HPDE6-E6E7 (cell line): ENCODE data around the gene EHF.

Source experiments
- DNase-seq: peaks from one replicate; pipeline ENCODE4 v3.0.0; 2011; ENCODE audit warnings: missing footprints; ENCODE audit errors: extremely low spot score

EHF gene

DNA sequence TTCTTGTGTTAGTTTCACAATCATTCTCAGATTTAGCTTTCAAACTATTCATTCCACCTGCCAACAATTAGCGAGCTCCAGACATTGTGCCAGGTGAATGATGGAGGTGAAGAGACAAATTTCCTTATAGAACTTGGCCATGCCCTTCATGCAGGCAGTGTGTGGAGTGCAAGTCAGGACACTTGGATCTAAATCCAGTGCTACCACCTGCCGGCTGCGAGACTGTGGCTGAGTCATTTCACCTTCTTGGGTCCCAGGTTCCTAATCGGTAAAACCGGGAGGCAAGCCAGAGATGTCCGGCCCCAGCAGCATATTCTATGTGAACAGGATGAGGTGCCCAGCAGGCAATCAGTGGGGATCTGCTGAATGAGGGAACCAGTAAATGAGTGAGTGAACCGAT lies 18.6 kb upstream of the EHF start:
- no peak for DNase-seq

GRCh38 chr11:34603129-34604001 lies 17.5 kb upstream of the EHF start:
- DNase-seq, result no peak

GRCh38 chr11:34604145-34604544 lies 16.7 kb upstream of the EHF start:
- DNase-seq, result no peak

DNA sequence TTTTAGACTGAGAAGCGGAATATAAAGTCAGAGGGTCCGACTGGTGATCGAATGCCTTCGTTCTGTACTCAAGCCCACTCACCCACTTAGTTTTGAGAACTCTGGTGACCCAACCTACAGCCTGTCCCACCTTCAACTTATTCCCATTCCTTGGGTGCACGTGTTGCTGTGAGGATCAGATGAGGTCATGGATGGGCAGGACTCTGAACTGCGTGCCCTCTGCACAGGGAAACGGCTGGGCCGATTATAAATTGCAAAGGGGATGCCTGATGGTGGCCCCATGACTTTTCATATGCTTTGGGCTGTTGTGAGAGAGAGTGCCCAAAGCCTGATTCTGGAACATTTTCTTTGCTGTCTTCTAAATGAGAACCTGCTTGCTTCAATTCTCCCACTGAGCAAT lies 16.0 kb upstream of the EHF start:
- DNase-seq, result no peak

- DNase-seq, result no peak
These were observed 15.2 kb upstream of the EHF start for GRCh38 chr11:34605481-34606325.

GRCh38 chr11:34606326-34607120 lies 14.4 kb upstream of the EHF start:
- DNase-seq, result no peak

DNA sequence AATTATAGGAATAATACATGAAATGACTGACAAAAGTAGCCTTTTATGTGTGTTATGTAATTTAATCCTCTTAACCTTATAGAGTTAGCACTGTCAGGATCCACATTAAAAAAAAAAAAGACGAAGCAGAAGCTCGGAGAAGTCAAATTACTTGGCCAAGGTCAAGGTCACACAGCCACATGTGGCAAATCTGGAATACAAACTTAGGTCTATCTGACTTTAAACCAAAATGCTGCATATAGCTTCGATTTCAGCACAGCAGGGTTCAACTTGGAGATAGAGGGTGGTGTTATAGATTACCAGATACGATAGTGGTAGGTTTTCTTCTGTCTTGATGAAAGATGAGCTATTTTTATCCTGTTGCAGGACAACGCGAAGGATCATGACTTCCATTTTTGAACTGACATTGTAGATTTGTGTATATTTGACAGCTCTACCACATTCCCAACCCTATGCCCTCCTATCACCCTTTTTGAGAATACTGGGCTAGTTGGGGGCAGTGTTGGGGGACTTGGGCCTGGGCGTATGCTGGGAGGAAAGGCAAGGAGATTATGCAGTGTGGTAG lies 11.6 kb upstream of the EHF start:
- DNase-seq, result no peak

GRCh38 chr11:34609850-34610249 lies 11.0 kb upstream of the EHF start:
- no peak for DNase-seq

DNA sequence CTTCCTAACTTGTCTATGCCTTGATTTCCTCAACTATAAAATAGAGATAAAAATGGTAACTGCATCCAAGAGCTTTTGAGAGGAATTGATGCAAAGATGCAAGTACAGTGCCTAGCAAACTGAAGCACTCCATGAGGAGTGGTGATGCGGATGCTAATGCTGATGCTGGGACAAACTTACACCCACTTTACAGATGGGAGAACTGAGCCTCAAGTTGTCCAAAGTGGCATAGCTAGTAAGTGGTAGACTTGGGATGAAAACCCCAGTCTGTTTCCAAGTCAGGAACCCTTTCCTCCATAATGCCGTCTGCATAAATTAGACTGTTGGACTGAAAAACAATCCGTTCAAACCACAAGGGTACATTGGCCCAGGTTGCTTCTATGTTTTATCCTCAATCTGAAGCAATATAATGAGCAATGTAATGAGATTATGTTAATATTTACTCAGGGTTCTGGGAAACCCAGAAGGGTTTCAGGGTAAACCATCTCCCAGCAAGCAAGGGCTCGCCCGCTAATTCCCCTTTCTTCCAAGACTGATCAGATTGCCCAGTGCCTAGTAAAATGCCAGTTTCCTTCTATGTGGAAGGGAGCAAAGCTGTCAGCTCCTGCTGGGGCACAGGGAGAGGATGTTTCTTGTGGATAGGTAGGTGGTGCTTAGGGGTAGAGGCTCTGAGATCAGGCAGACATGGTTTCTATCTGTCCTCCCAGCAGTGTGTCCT lies 10.4 kb upstream of the EHF start:
- no peak for DNase-seq

DNA sequence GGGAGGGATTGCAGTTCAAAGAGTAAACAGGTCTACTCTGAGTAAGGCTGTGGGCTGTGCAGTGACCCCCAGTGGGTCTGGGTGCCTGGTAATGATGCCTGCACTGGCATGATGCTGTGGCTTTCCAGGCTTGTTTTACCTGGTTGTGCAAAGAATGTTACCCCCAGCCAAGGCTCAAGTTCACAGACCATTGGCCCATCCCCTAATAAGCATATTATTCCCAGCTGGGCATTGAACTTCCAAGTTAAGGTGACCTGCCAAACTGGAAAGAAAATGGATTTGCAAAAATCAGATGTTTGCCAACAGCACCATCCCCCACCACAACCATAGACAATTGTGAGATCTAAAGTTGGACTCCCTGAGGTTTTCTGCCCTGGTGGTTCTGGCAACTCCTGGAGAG lies 7.9 kb upstream of the EHF start:
- DNase-seq, result no peak

- no peak for DNase-seq
These were observed 7.3 kb upstream of the EHF start for GRCh38 chr11:34613552-34614056.

DNA sequence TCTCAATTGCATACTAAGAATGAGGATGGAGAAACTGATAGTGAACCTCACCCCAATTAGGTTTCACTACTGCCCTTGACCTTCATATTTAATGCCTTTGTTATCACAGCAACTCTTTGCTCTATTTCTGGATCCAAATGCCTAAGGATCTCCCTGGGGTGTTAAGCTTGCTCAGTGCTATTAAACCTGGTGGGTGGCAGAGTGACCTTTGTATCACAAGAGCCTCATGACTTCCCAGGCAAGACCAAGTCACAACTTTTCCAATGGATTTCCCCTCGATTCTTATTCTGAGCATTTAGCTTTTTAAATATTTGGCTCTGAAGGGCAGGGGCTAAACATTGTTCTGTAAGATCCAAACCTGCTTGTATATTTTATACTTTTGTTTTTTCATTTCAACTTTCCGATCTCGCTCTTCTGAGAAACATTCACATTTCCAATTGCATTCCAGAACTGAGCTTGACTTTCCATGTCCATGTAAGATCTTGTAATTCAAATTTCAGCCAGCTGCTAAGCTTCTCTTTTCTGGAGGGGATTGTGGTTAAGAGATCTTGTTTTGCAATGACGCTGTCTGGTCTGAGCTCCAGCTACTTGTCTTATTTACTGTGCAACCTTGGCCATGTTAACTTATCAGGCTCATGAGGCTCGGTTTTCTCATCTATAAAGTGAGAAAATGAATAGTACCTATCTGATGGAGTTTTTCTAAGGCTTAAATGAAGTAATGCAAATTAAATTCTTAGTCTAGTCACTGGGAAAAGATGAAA lies 6.4 kb upstream of the EHF start:
- DNase-seq, result no peak

GRCh38 chr11:34616086-34616485 lies 4.8 kb upstream of the EHF start:
- DNase-seq, result no peak

GRCh38 chr11:34616830-34617504 lies 3.9 kb upstream of the EHF start:
- DNase-seq, result no peak

DNA sequence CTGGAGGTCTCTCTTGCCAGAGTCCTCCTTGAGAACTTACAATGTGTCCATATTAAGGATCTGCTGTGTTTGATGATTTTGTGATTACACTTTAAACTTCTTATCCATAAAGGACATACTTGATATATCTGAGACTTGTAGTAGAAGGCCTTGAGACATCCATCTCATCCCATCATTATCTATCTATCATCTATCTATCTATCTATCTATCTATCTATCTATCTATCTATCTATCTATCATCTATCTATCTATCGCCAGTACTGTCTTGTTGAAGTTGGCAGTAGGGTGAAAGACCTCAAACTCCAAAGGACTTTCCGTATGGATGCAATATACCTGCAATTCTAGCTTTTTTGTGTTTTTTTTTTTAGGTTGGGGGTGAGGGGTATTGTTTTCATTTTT lies 2.5 kb upstream of the EHF start:
- no peak for DNase-seq

DNA sequence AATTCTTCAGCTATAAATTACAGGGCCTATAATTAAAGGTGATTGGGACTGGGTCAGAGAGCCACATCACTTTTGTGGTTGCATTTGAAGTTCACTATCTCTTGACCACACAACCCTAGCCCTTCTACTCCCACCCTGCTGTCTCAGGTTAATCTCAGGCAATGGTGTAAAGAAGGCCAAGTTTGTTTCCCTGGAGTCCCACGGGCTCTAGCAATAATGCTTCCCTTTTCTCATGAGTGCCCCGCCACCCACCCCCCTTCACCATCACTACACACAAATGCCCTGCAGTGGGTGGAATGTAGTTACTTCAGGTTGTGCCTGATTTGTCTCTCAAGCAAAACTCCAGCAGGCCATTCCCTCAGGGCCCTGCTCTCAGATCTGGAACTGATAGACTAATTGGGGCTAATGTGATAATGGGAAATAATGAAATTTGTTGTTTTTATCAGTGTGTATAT lies 1.8 kb upstream of the EHF start:
- DNase-seq, result no peak

- DNase-seq, result no peak
These were observed 691 bp upstream of the EHF start for GRCh38 chr11:34620202-34620601.

DNA sequence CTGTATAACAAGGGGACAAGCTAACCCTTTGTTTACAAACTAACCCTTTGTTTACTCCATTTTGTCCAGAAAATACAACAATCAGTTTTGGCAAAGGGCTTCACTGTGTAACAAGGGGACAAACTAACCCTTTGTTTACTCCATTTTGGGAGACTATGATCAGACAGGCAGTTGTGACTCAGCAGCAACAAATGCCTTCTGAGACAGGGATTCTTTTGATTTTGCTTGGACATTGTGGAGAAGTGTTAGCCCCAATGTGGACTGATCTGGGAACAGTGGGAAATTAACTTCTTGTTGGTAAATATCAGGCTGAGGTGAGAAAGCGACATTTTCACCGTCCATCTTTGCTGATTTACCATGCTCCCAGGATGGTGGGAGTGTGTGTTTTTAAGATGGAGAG lies 983 bp downstream of the EHF start:
- no peak for DNase-seq

DNA sequence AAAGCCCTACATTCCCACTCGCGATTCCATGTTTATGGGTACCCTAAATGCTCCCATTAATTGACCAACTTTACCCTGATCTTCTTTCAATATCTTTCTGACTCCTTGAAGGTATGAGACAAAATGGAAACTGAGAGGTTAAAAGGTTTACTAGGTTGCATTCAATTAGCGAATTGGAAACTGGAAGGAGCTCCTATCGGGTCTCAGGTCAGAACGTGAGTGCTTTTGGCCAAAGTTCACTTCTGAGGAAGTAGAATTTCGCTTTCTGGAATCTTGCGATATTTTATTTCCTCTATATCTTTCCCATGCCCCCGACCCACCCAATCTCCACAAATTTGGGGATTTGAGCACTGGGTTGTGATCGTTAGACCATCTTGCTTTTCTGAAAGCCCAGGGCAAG lies 2.6 kb downstream of the EHF start:
- DNase-seq, result no peak

DNA sequence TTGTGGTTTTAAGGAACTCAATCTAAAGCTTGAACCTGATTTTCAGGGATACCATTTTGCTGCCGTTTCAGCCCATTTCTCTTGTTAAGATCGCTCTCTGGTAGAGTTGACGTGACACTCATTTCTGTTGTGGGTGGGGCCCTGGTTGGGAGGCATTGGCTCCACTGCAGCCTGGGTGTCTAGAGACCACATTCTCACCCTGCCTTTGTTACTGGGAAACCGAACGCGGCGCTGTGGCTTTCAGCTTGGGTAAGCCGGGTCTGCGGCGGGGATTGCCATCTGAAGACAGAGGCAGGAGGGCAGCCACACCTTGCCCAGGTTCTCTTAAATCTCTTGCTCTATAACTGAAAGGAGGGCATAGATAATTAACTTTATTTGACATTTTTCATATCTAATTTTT lies 3.2 kb downstream of the EHF start:
- no peak for DNase-seq
